ACC112 (cell line): ENCODE data around the gene MOV10L1.
"Not testable (repeated sequence)": the region's sequence is repeated elsewhere in the genome, so short reads cannot be mapped to it uniquely, and the experiment has no call there.

Experiments used
- H2AFZ ChIP-seq: fragments of 200-600 bp; sonication (generic); one replicate; pipeline ENCODE4 v1.6.0; 2017; ENCODE audit warnings: antibody characterized with exemption, low read length; ENCODE audit not compliant: unreplicated experiment
- H3K27ac ChIP-seq: fragments of 200-600 bp; sonication (generic); 2 replicates; pipeline ENCODE4 v1.5.1; 2014; ENCODE audit warnings: low read depth, mild to moderate bottlenecking, antibody characterized with exemption, low read length, moderate library complexity
- H3K27me3 ChIP-seq: fragments of 200-600 bp; sonication (generic); 2 replicates; pipeline ENCODE4 v1.6.1; 2014; ENCODE audit warnings: mild to moderate bottlenecking, antibody characterized with exemption, low read length, moderate library complexity, mixed read lengths; ENCODE audit not compliant: insufficient read depth
- H3K36me3 ChIP-seq: fragments of 200-600 bp; sonication (generic); 2 replicates; pipeline ENCODE4 v1.6.1; 2016; ENCODE audit warnings: mild to moderate bottlenecking, antibody characterized with exemption, low read length, moderate library complexity, mixed read lengths; ENCODE audit not compliant: insufficient read depth
- H3K4me1 ChIP-seq: fragments of 200-600 bp; sonication (generic); one replicate; pipeline ENCODE4 v1.6.1; 2016; ENCODE audit warnings: low read length, mixed read lengths; ENCODE audit not compliant: insufficient read depth, unreplicated experiment, control insufficient read depth
- H3K4me3 ChIP-seq: fragments of 200-600 bp; sonication (generic); 2 replicates; pipeline ENCODE4 v1.5.1; 2014; ENCODE audit warnings: mild to moderate bottlenecking, low read depth, low read length
- H3K79me2 ChIP-seq: fragments of 200-600 bp; sonication (generic); one replicate; pipeline ENCODE4 v1.6.0; 2016; ENCODE audit warnings: low read length; ENCODE audit not compliant: control insufficient read depth, unreplicated experiment, insufficient read depth

MOV10L1 gene

GRCh38 chr22:50082197-50082715, 7.5 kb upstream of the MOV10L1 start:
- Histone ChIP-seq H3K36me3 (no peaks in the 10 kb centered on the region), H3K27ac (no peak overlapping the region), H3K4me3 (no peak overlapping the region), H3K4me1 (no peaks in the 10 kb centered on the region), H2AFZ (no peak overlapping the region), H3K79me2 (no peaks in the 10 kb centered on the region), H3K27me3 (no peaks in the 10 kb centered on the region)

- H3K27ac ChIP-seq, result no peak overlapping the region
- H3K4me3 ChIP-seq, result no peak overlapping the region
- H3K79me2 ChIP-seq, result no peaks in the 10 kb centered on the region
- H3K36me3 ChIP-seq, result no peaks in the 10 kb centered on the region
- no peaks in the 10 kb centered on the region for H3K27me3 ChIP-seq
- H3K4me1 ChIP-seq, result no peaks in the 10 kb centered on the region
- H2AFZ ChIP-seq, result no peak overlapping the region
These were observed 6.8 kb upstream of the MOV10L1 start for GRCh38 chr22:50082961-50083461.

DNA sequence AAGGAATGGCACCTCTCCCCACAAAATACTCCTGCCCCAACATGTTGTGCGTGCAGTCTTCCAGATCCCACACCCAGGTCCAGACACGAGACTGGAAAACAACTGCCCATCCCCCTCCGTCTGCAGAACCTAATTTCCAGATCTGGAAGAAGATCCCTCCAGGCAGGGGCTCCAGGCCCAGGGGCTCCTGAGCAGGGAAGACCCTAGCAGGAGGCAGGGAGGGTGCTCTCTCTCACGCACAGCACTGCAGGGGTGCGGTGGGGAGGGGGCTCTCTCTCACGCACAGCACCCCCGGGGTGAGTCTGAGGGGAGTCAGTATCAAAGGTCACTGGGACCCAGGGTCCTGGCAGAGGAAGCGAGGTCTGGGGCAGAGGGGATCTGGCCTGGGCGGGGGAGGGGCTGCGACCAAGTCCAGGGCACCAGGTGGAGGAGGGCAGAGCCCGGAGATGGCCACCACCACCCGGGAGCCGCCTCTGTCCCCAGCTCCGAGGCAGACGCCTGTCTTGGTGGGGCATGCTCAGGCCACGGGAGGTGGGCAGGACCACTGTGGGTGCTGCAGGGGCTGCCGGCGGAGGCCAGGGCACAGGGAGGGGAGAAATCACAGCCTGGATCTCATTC, 6.2 kb upstream of the MOV10L1 start:
- no peaks in the 10 kb centered on the region for H3K79me2 ChIP-seq

DNA sequence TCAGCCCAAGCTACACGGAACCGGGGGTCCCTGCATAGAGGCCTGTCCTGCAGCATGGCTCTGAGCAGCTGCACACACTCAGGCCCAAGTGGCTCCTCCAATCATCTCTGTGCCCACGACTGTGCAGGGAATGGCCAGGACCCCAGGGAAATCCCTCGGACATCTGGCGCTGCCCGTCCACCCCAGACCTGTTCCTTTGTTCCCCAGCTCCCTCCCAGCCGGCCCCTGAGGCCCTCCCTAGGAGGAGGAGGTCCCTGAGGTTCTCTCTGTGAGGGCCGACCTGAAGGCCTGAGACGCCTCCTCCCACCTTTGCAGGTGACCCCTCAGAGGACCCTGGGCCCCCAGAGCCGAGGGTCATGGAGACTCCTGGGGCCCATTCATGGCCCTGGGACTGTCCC, 5.7 kb upstream of the MOV10L1 start:
- Histone ChIP-seq H3K27me3 (no peaks in the 10 kb centered on the region), H3K4me3 (no peak overlapping the region), H3K79me2 (no peaks in the 10 kb centered on the region), H3K36me3 (no peaks in the 10 kb centered on the region), H3K4me1 (no peaks in the 10 kb centered on the region), H3K27ac (no peak overlapping the region), H2AFZ (no peak overlapping the region)

More for the DNA sequence above, 6.2 kb upstream of the MOV10L1 start:
- H3K4me3 ChIP-seq, result no peak overlapping the region
- H3K36me3 ChIP-seq, result no peaks in the 10 kb centered on the region
- no peaks in the 10 kb centered on the region for H3K4me1 ChIP-seq
- H3K27ac ChIP-seq, result no peak overlapping the region
- no peaks in the 10 kb centered on the region for H3K27me3 ChIP-seq
- H2AFZ ChIP-seq, result no peak overlapping the region

GRCh38 chr22:50084614-50085021, 5.2 kb upstream of the MOV10L1 start:
- Histone ChIP-seq H3K4me1 (no peaks in the 10 kb centered on the region), H3K36me3 (no peaks in the 10 kb centered on the region), H3K27me3 (no peaks in the 10 kb centered on the region), H3K4me3 (no peak overlapping the region), H3K27ac (no peak overlapping the region), H2AFZ (no peak overlapping the region), H3K79me2 (no peaks in the 10 kb centered on the region)

- no peaks in the 10 kb centered on the region for H3K4me1 ChIP-seq
- H3K79me2 ChIP-seq, result no peaks in the 10 kb centered on the region
- no peaks in the 10 kb centered on the region for H3K27me3 ChIP-seq
- no peaks in the 10 kb centered on the region for H3K36me3 ChIP-seq
- H3K4me3 ChIP-seq, result no peak within 1 kb of the TSS
- no peak within 1 kb of the TSS for H3K27ac ChIP-seq
- H2AFZ ChIP-seq, result no peak within 1 kb of the TSS
These were observed 4.4 kb upstream of the MOV10L1 start, which contains the start of gene MLC1 for GRCh38 chr22:50085211-50085972. TSS of gene MLC1 (minus strand) at chr22:50085426. CDS start at chr22:50084902, 524 bp downstream.

- no peak overlapping the region for H3K27ac ChIP-seq
- H3K4me1 ChIP-seq, result no peaks in the 10 kb centered on the region
- H3K4me3 ChIP-seq, result no peak overlapping the region
- H3K79me2 ChIP-seq, result no peaks in the 10 kb centered on the region
- H3K27me3 ChIP-seq, result no peaks in the 10 kb centered on the region
- H3K36me3 ChIP-seq, result no peaks in the 10 kb centered on the region
- no peak overlapping the region for H2AFZ ChIP-seq
These were observed 3.3 kb upstream of the MOV10L1 start for GRCh38 chr22:50086526-50086925.

DNA sequence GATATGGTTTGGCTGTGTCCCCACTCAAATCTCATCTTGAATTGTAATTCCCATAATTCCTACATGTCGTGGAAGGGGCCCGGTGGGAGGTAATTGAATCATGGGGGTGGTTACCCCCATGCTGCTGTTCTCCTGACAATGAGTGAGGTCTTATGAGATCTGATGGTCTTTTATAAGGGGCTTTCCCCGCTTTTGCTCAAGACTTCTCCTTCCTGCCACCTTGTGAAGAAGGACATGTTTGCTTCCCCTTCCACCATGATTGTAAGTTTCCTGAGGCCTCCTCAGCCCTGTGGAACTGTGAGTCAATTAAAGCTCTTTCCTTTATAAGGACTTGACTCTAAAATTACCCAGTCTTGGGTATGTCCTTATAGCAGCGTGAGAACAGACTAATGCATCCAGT, 2.8 kb upstream of the MOV10L1 start:
- H3K79me2 ChIP-seq, H3K4me3 ChIP-seq, H3K27me3 ChIP-seq, H3K4me1 ChIP-seq, H3K27ac ChIP-seq, H2AFZ ChIP-seq, H3K36me3 ChIP-seq: not testable (repeated sequence)

- Histone ChIP-seq H3K4me1 (no peaks in the 10 kb centered on the region), H3K79me2 (no peaks in the 10 kb centered on the region), H2AFZ (no peak overlapping the region), H3K4me3 (no peak overlapping the region), H3K27me3 (no peaks in the 10 kb centered on the region), H3K27ac (no peak overlapping the region), H3K36me3 (no peaks in the 10 kb centered on the region)
These were observed 2.2 kb upstream of the MOV10L1 start for GRCh38 chr22:50087646-50088045.

DNA sequence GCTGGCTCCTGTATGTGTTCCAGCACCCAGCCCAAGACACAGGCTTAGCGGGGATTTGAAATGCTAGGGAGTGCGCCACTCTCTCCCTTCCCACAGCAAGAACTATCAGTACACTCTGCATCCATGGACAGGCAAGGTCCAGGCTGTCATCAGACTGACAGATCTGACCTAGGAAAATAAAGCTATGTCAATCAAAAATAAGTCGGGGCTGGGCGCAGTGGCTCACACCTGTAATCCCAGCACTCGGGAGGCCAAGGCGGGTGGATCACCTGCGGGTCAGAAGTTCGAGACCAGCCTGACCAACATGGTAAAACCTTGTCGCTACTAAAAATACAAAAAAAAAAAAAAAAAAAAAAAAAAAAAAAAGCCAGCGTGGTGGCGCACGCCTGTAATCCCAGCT, 1.7 kb upstream of the MOV10L1 start:
- no peak overlapping the region for H3K27ac ChIP-seq
- no peak overlapping the region for H2AFZ ChIP-seq
- H3K4me3 ChIP-seq, result no peak overlapping the region
- no peaks in the 10 kb centered on the region for H3K4me1 ChIP-seq
- H3K36me3 ChIP-seq, result no peaks in the 10 kb centered on the region
- no peaks in the 10 kb centered on the region for H3K27me3 ChIP-seq
- H3K79me2 ChIP-seq, result no peaks in the 10 kb centered on the region

GRCh38 chr22:50089231-50089630, 575 bp upstream of the MOV10L1 start:
- Histone ChIP-seq H2AFZ (no peak overlapping the region), H3K79me2 (no peaks in the 10 kb centered on the region), H3K4me1 (no peaks in the 10 kb centered on the region), H3K27me3 (no peaks in the 10 kb centered on the region), H3K4me3 (no peak overlapping the region), H3K36me3 (no peaks in the 10 kb centered on the region), H3K27ac (no peak overlapping the region)
